HepG2 (cell line): Measurements from ENCODE around the gene CKM. TPM values are rescaled to one million over a fixed set of nuclear protein-coding genes. Genes with fewer than 3 reads are reported as not detected.

ENCODE experiments used
- AHDC1 ChIP-seq: sonication (generic); formaldehyde crosslinking; IDR thresholded peaks from 2 replicates; pipeline ENCODE4 v1.5.1; 2020; ENCODE audit warnings: mild to moderate bottlenecking, missing genetic modification reagents, borderline replicate concordance
- ATM ChIP-seq: fragments of 450-650 bp; IDR thresholded peaks from 2 replicates; pipeline ENCODE4 v1.7.1; 2017; ENCODE audit warnings: mild to moderate bottlenecking, borderline replicate concordance
- DBP ChIP-seq: sonication (generic); formaldehyde crosslinking; IDR thresholded peaks from 2 replicates; pipeline ENCODE4 v1.4.0; 2020; ENCODE audit warnings: missing genetic modification reagents; ENCODE audit errors: not compliant biosample characterization
- MTA1 ChIP-seq: sonication (generic); formaldehyde crosslinking; IDR thresholded peaks from 2 replicates; pipeline ENCODE4 v1.4.0; 2020; ENCODE audit warnings: missing genetic modification reagents, mild to moderate bottlenecking, borderline replicate concordance
- PITX1 ChIP-seq: sonication (generic); formaldehyde crosslinking; IDR thresholded peaks from 2 replicates; pipeline ENCODE4 v1.5.1; 2020; ENCODE audit warnings: mild to moderate bottlenecking, missing genetic modification reagents
- SMC3 ChIP-seq: IDR thresholded peaks from 2 replicates; pipeline ENCODE4 v1.6.1; 2011; ENCODE audit warnings: low read length, improper control_type of control experiment
- SMYD3 ChIP-seq: sonication (generic); formaldehyde crosslinking; IDR thresholded peaks from 2 replicates; pipeline ENCODE4 v1.8.1; 2023; ENCODE audit warnings: mild to moderate bottlenecking, missing genetic modification reagents
- TERF1 ChIP-seq: sonication (generic); formaldehyde crosslinking; IDR thresholded peaks from 2 replicates; pipeline ENCODE4 v1.8.0; 2022; ENCODE audit warnings: mild to moderate bottlenecking, missing genetic modification reagents, moderate library complexity
- ZFP36 ChIP-seq: fragments of 150-350 bp; IDR thresholded peaks from 2 replicates; pipeline ENCODE4 v1.6.1; 2018; ENCODE audit warnings: borderline replicate concordance, low read length, low read depth; ENCODE audit not compliant: partially characterized antibody
- ZNF460 ChIP-seq: sonication (generic); formaldehyde crosslinking; IDR thresholded peaks from 2 replicates; pipeline ENCODE4 v1.5.1; 2020; ENCODE audit warnings: missing genetic modification reagents, mild to moderate bottlenecking, borderline replicate concordance
- ZNF7 ChIP-seq: IDR thresholded peaks from 2 replicates; pipeline ENCODE4 v1.6.1; 2016; ENCODE audit warnings: missing biosample characterization, missing genetic modification reagents
- ZNF768 ChIP-seq: sonication (generic); formaldehyde crosslinking; IDR thresholded peaks from 2 replicates; pipeline ENCODE4 v1.4.0; 2020; ENCODE audit warnings: missing genetic modification reagents
- ZNF772 ChIP-seq: sonication (generic); formaldehyde crosslinking; IDR thresholded peaks from 2 replicates; pipeline ENCODE4 v1.5.0; 2020; ENCODE audit warnings: mild to moderate bottlenecking, missing genetic modification reagents
- polyA plus RNA-seq, 8 experiments: library from polyadenylated mRNA; depleted of rRNA in 3 of 8; stranded (reverse) in 7 of 8; unstranded in 1 of 8; fragments of >200 nt; fragmentation: Illumina TruSeq in 4 of 8; extraction: Trizol in 4 of 8; gene quantifications; 2 replicates each; pipeline versions ENCODE4 v1.2.1 to v1.2.3, GENCODE V29; 2011 to 2016; ENCODE audit warnings: low read depth in 4 of 8, missing spikeins in 1 of 8, mixed read lengths in 1 of 8; ENCODE audit not compliant: insufficient read depth in 1 of 8
- total RNA-seq, 5 experiments: library from RNA; depleted of rRNA; stranded (reverse); fragments of >200 nt; fragmentation: Illumina TruSeq; extraction: Trizol; gene quantifications; 2 replicates each; pipeline ENCODE4 v1.2.3, GENCODE V29; 2016; ENCODE audit warnings: low read depth in 1 of 5

Gene CKM
- total and polyA plus RNA-seq, 2 of the 13 experiments (the other 11 are each of a cell fraction or from before 2014, with no cell fraction given), result 0.54 to 0.80 TPM

- TF ChIP-seq DBP (CRISPR knock-in tag), result no peak
- no peak for TF ChIP-seq SMC3
- no peak for TF ChIP-seq ZNF772 (CRISPR knock-in tag)
- TF ChIP-seq ZNF768 (CRISPR knock-in tag), result peak; percentile 91
- TF ChIP-seq AHDC1 (CRISPR knock-in tag), result no peak
- no peak for TF ChIP-seq MTA1
- TF ChIP-seq SMYD3 (CRISPR knock-in tag), result no peak
- TF ChIP-seq ZNF460 (CRISPR knock-in tag), result 0 out of 2 replicates have a peak, but pooled peaks have one; percentile 27
- peak; percentile 28 for TF ChIP-seq ZFP36
- TF ChIP-seq TERF1 (CRISPR knock-in tag), result no peak
- no peak for TF ChIP-seq ATM
- TF ChIP-seq PITX1 (CRISPR knock-in tag), result no peak
- no peak for TF ChIP-seq ZNF7 (CRISPR knock-in tag)
Measured at GRCh38 chr19:45327404-45328143, 4.9 kb upstream of the CKM start (continued).
